H1 (cell line): Measurements from ENCODE around the gene MPV17. TPM values are rescaled to one million over a fixed set of nuclear protein-coding genes. Genes with fewer than 3 reads are reported as not detected.

Experiments used
- BACH1 ChIP-seq: IDR thresholded peaks from 2 replicates; pipeline ENCODE4 v1.6.1; 2012; ENCODE audit warnings: low read length, improper control_type of control experiment
- CTBP2 ChIP-seq: IDR thresholded peaks from 2 replicates; pipeline ENCODE4 v1.7.0; 2011; ENCODE audit warnings: borderline replicate concordance, mild to moderate bottlenecking, moderate library complexity, mixed read lengths, low read length; ENCODE audit not compliant: insufficient read depth, insufficient read length
- JUND ChIP-seq: IDR thresholded peaks from 2 replicates; pipeline ENCODE4 v1.6.1; 2011; ENCODE audit warnings: mild to moderate bottlenecking, improper control_type of control experiment, low read length
- KDM1A ChIP-seq: fragments of 200-600, 300-600 bp; sonication (generic); IDR thresholded peaks from 2 replicates; pipeline ENCODE4 v1.7.1; 2016; ENCODE audit warnings: mild to moderate bottlenecking, low read length, borderline replicate concordance
- PHF8 ChIP-seq: fragments of 200-600 bp; sonication (generic); conservative IDR thresholded peaks from 2 replicates; pipeline ENCODE4 v1.7.1; 2012; ENCODE audit warnings: low read depth, mild to moderate bottlenecking, inconsistent platforms, low read length, moderate library complexity
- SRF ChIP-seq: IDR thresholded peaks from 2 replicates; pipeline ENCODE4 v1.6.1; 2011; ENCODE audit warnings: mild to moderate bottlenecking, low read depth, low read length, moderate library complexity
- TBP ChIP-seq: IDR thresholded peaks from 2 replicates; pipeline ENCODE4 v1.6.1; 2011; ENCODE audit warnings: low read depth, low read length, improper control_type of control experiment
- ZNF274 ChIP-seq: IDR thresholded peaks from 2 replicates; pipeline ENCODE4 v1.7.0; 2012; ENCODE audit warnings: low read length, borderline replicate concordance; ENCODE audit errors: extremely low read depth
- polyA plus RNA-seq, 7 experiments: library from polyadenylated mRNA; depleted of rRNA in 3 of 7; stranded (reverse) in 5 of 7; unstranded in 2 of 7; fragments of >200 nt in 5 of 7; fragments of 200-250 nt in 2 of 7; gene quantifications; 1 replicate in 5 of 7; 2 replicates in 1 of 7; 4 replicates in 1 of 7; pipeline versions ENCODE4 v1.2.1 to v1.2.3, GENCODE V29; 2011 to 2013; ENCODE audit warnings: missing spikeins in 2 of 7, mixed read lengths in 2 of 7
- total RNA-seq: library from RNA; stranded (reverse); fragmentation: NEBNext Ultra II Directional; extraction: Animal tissue kit (Norgen Biotek cat#: 25700); gene quantifications from 2 replicates; pipeline ENCODE4 v1.2.1, GENCODE V29; 2021
- TF ChIP-seq, protein P1 (sequence below): fragments of 300-600 bp; sonication (generic); IDR thresholded peaks from 2 replicates; pipeline ENCODE4 v1.7.1; 2012; ENCODE audit warnings: low read length, moderate library complexity, mild to moderate bottlenecking, inconsistent platforms; ENCODE audit not compliant: insufficient replicate concordance

The MPV17 gene
- total and polyA plus RNA-seq, 2 of the 8 experiments (the other 6 are each of a cell fraction or from before 2014, with no cell fraction given), result 45.2 to 181 TPM

DNA sequence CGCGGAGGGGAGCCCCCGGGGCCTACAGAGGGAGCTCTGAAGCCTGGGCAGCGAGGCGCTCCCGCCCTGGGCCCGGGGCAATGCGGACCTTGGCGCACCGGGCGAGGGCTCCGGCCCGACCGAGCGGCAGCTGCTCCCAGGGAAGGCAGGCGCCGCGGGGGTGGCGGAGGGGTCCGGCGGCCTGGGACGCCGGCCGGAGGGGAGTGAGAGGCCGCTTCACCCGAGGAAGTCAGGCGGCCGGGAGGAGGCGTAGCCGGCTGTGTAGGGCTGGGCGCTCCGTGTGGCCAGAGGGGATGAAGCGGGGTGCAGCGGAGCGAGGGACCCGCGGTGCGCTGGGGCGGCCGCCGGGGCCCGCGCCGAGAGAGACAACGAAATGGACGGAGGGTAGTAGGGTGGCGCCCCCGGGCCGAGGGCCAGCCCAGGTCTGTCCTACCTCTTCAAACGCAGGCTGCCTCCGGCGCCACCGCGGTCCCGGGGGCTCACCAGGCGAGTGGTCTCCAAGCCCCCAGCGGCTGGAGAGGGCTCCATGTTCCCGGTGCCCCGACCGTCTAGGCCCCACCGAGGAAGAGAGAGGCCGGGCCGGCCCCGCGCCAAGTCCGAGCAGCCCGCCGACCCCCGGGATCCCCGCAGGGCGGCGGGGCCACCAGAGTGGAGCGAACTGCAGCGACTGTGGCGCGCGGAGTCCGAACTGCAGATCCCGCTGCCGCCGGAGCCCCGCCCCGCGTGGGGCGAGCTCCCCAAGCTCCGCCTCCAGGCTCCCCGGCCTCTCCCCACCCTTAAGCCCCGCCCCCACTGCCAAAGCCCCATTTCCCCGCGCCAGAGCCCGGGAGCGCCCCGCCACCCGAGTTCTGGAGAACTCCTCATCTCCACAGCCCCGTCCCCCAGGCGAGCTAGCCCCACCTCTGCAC, 60.3 kb downstream of the MPV17 start, which contains the start of gene SLC30A3 (continued):
- TF ChIP-seq, protein P1, sequence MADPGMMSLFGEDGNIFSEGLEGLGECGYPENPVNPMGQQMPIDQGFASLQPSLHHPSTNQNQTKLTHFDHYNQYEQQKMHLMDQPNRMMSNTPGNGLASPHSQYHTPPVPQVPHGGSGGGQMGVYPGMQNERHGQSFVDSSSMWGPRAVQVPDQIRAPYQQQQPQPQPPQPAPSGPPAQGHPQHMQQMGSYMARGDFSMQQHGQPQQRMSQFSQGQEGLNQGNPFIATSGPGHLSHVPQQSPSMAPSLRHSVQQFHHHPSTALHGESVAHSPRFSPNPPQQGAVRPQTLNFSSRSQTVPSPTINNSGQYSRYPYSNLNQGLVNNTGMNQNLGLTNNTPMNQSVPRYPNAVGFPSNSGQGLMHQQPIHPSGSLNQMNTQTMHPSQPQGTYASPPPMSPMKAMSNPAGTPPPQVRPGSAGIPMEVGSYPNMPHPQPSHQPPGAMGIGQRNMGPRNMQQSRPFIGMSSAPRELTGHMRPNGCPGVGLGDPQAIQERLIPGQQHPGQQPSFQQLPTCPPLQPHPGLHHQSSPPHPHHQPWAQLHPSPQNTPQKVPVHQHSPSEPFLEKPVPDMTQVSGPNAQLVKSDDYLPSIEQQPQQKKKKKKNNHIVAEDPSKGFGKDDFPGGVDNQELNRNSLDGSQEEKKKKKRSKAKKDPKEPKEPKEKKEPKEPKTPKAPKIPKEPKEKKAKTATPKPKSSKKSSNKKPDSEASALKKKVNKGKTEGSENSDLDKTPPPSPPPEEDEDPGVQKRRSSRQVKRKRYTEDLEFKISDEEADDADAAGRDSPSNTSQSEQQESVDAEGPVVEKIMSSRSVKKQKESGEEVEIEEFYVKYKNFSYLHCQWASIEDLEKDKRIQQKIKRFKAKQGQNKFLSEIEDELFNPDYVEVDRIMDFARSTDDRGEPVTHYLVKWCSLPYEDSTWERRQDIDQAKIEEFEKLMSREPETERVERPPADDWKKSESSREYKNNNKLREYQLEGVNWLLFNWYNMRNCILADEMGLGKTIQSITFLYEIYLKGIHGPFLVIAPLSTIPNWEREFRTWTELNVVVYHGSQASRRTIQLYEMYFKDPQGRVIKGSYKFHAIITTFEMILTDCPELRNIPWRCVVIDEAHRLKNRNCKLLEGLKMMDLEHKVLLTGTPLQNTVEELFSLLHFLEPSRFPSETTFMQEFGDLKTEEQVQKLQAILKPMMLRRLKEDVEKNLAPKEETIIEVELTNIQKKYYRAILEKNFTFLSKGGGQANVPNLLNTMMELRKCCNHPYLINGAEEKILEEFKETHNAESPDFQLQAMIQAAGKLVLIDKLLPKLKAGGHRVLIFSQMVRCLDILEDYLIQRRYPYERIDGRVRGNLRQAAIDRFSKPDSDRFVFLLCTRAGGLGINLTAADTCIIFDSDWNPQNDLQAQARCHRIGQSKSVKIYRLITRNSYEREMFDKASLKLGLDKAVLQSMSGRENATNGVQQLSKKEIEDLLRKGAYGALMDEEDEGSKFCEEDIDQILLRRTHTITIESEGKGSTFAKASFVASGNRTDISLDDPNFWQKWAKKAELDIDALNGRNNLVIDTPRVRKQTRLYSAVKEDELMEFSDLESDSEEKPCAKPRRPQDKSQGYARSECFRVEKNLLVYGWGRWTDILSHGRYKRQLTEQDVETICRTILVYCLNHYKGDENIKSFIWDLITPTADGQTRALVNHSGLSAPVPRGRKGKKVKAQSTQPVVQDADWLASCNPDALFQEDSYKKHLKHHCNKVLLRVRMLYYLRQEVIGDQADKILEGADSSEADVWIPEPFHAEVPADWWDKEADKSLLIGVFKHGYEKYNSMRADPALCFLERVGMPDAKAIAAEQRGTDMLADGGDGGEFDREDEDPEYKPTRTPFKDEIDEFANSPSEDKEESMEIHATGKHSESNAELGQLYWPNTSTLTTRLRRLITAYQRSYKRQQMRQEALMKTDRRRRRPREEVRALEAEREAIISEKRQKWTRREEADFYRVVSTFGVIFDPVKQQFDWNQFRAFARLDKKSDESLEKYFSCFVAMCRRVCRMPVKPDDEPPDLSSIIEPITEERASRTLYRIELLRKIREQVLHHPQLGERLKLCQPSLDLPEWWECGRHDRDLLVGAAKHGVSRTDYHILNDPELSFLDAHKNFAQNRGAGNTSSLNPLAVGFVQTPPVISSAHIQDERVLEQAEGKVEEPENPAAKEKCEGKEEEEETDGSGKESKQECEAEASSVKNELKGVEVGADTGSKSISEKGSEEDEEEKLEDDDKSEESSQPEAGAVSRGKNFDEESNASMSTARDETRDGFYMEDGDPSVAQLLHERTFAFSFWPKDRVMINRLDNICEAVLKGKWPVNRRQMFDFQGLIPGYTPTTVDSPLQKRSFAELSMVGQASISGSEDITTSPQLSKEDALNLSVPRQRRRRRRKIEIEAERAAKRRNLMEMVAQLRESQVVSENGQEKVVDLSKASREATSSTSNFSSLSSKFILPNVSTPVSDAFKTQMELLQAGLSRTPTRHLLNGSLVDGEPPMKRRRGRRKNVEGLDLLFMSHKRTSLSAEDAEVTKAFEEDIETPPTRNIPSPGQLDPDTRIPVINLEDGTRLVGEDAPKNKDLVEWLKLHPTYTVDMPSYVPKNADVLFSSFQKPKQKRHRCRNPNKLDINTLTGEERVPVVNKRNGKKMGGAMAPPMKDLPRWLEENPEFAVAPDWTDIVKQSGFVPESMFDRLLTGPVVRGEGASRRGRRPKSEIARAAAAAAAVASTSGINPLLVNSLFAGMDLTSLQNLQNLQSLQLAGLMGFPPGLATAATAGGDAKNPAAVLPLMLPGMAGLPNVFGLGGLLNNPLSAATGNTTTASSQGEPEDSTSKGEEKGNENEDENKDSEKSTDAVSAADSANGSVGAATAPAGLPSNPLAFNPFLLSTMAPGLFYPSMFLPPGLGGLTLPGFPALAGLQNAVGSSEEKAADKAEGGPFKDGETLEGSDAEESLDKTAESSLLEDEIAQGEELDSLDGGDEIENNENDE, result no peak
- no peak for TF ChIP-seq BACH1
- no peak for TF ChIP-seq JUND
- no peak for TF ChIP-seq SRF
- no peak for TF ChIP-seq TBP
- no peak for TF ChIP-seq ZNF274
- no peak for TF ChIP-seq KDM1A
- no peak for TF ChIP-seq CTBP2
- TF ChIP-seq PHF8, result peak; percentile 30
